Mammary epithelial cell (primary cell): ENCODE results near the gene CAP2.

ENCODE experiments used
- EZH2 ChIP-seq: IDR thresholded peaks from 2 replicates; pipeline ENCODE4 v1.6.1; 2012; ENCODE audit warnings: low read length, inconsistent platforms, borderline replicate concordance
- TF ChIP-seq, protein P1 (sequence below), 2 donors: IDR thresholded peaks in 1 of 2; conservative IDR thresholded peaks in 1 of 2; 2 replicates each; pipeline ENCODE4 v1.5.1; 2011 to 2012; ENCODE audit warnings: inconsistent platforms in 2 of 2, low read length in 2 of 2, mild to moderate bottlenecking in 2 of 2, control low read depth in 1 of 2, low read depth in 1 of 2; ENCODE audit not compliant: insufficient read depth in 1 of 2; ENCODE audit errors: extremely low read depth in 1 of 2

DNA sequence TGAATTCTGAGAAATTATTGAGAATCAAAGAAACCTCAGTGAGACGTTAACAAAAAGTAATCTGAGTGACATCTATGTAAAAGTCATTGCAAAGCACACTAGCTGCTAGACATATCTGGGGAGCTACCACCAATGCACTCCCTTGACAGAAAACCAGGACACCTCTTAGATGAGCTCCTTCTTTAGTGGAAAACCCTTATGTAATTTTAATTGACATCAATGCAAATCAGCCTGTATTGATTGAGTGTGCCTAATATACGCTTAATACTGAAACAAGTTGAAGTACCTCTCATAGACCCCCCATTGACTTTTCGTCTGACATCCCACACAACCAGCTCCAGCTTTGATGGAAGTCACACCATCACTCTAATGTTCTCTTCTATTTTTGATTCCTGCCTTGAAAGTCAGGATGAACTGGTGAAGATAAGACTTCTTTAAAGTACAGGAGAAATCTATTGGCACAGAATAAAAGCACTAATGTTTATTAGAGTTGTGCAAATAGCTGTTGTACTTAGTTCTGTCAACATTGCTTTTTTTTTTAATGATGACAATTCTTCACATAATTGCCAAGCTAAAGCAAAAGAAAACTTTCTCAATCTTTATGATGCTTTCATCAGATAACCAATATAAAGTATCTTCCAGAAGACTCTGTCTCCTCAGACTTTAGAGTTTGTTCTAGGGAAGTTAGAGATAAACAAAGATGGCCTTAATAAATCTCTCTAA is 108.7 kb downstream of the CAP2 start:
- TF ChIP-seq, protein P1, sequence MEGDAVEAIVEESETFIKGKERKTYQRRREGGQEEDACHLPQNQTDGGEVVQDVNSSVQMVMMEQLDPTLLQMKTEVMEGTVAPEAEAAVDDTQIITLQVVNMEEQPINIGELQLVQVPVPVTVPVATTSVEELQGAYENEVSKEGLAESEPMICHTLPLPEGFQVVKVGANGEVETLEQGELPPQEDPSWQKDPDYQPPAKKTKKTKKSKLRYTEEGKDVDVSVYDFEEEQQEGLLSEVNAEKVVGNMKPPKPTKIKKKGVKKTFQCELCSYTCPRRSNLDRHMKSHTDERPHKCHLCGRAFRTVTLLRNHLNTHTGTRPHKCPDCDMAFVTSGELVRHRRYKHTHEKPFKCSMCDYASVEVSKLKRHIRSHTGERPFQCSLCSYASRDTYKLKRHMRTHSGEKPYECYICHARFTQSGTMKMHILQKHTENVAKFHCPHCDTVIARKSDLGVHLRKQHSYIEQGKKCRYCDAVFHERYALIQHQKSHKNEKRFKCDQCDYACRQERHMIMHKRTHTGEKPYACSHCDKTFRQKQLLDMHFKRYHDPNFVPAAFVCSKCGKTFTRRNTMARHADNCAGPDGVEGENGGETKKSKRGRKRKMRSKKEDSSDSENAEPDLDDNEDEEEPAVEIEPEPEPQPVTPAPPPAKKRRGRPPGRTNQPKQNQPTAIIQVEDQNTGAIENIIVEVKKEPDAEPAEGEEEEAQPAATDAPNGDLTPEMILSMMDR (conservative IDR thresholded peaks at IDR 0.05 in 1 of 2, IDR thresholded peaks at IDR 0.05 in 1 of 2; ENCODE audit: extremely low read depth in 1 of 2, insufficient read depth in 1 of 2, low read depth in 1 of 2, low read length in 2 of 2): no peak
- no peak for TF ChIP-seq EZH2
